Transverse colon (tissue), 4 donors: ENCODE measurements around the gene IL6R. TPM values are rescaled to one million over a fixed set of nuclear protein-coding genes. Genes with fewer than 3 reads are reported as not detected.

ENCODE experiments used
- DNase-seq: peaks from one replicate; pipeline ENCODE4 v3.0.0-alpha.2; 2019
- H3K27ac ChIP-seq, 4 donors: fragments of 200-600 bp; sonication (generic); 2 replicates each; pipeline ENCODE4 v1.5.1; 2016 to 2018; ENCODE audit warnings: inconsistent platforms in 4 of 4
- H3K27me3 ChIP-seq: fragments of 200-600 bp; sonication (generic); 2 replicates; pipeline ENCODE4 v1.5.1; 2017; ENCODE audit warnings: inconsistent platforms
- H3K36me3 ChIP-seq, 4 donors: fragments of 200-600 bp; sonication (generic); 2 replicates each; pipeline ENCODE4 v1.5.1; 2017 to 2019; ENCODE audit warnings: inconsistent platforms in 4 of 4
- H3K4me1 ChIP-seq, 4 donors: fragments of 200-600 bp; sonication (generic); 2 replicates each; pipeline ENCODE4 v1.5.1; 2017 to 2020; ENCODE audit warnings: inconsistent platforms in 4 of 4
- H3K4me3 ChIP-seq, 4 donors: fragments of 200-600 bp; sonication (generic); 1 replicate in 1 of 4; 2 replicates in 3 of 4; pipeline versions ENCODE4 v1.5.1 to v1.6.1; 2017 to 2019; ENCODE audit warnings: inconsistent platforms in 4 of 4
- H3K9me3 ChIP-seq, 2 donors: fragments of 200-600 bp; sonication (generic); 2 replicates each; pipeline ENCODE4 v1.5.1; 2017 to 2019; ENCODE audit warnings: inconsistent platforms in 2 of 2
- CTCF ChIP-seq, 5 experiments: fragments of 200-600 bp in 3 of 5; fragments of 450-650 bp in 2 of 5; sonication (generic) in 3 of 5; IDR thresholded peaks; 1 replicate in 2 of 5; 2 replicates in 3 of 5; pipeline ENCODE4 v1.5.1; 2016 to 2017; ENCODE audit warnings: antibody characterized with exemption in 5 of 5, inconsistent platforms in 3 of 5, mild to moderate bottlenecking in 2 of 5, moderate library complexity in 1 of 5
- EP300 ChIP-seq: sonication (generic); formaldehyde crosslinking; IDR thresholded peaks from one replicate; pipeline ENCODE4 v1.6.1; 2017; ENCODE audit warnings: antibody characterized with exemption, low read depth
- POLR2A ChIP-seq: fragments of 450-650 bp; IDR thresholded peaks from one replicate; pipeline ENCODE4 v1.6.1; 2016; ENCODE audit warnings: antibody characterized with exemption, mild to moderate bottlenecking, moderate library complexity
- POLR2AphosphoS5 ChIP-seq, 3 donors: sonication (generic); formaldehyde crosslinking; IDR thresholded peaks; one replicate each; pipeline ENCODE4 v1.6.1; 2016; ENCODE audit warnings: antibody characterized with exemption in 3 of 3
- WGBS, 2 donors: methylation state at CpG; one replicate each; pipeline ENCODE4 v1.1.5; 2018; ENCODE audit warnings: low coverage in 1 of 2; 5-methylcytosine and 5-hydroxymethylcytosine counted together
- in situ Hi-C, 4 donors: fragments of 200-750 bp; cut with MboI; loops; one replicate each; pipeline versions ENCODE4 v1.15.0 to v1.15.1; 2017; ENCODE audit warnings: low sequenced_read_pairs in 3 of 4, low pct_ligation_motif_present in 1 of 4, low pct_unique_long_range_greater_than_20kb in 1 of 4
- intact Hi-C: fragments of 100-400 bp; cut with DNase I; formaldehyde crosslinking; loops from one replicate; pipeline ENCODE4 v1.15.1; 2023; ENCODE audit warnings: low total_unique reads
- total RNA-seq, 4 donors: library from RNA; depleted of rRNA; stranded (reverse); fragments of >200 nt; gene quantifications; one replicate each; pipeline ENCODE4 v1.1.0, GENCODE V29; 2016

The IL6R gene
- total RNA-seq, 4 donors from 2014 or later, result 10.7 to 107 (median 77.3) TPM

GRCh38 chr1:154489695-154490274 lies 84.6 kb downstream of the IL6R start:
- intact Hi-C loops (loop anchor here (10.0 kb wide), 1 partner anchor 595 kb away; no protein-coding TSS in a partner anchor), in situ Hi-C loops (loop anchor here in 2 of 4 donors (10.0 kb wide), 2 partner anchors 55 to 395 kb away; no protein-coding TSS in a partner anchor)
- DNase-seq, result no peak

GRCh38 chr1:154490317-154490716 lies 85.2 kb downstream of the IL6R start:
- H3K9me3 ChIP-seq, result no peaks in the 10 kb centered on the region
- no peak for DNase-seq
- TF ChIP-seq POLR2AphosphoS5 (IDR thresholded peaks at IDR 0.05) (no peak), EP300 (no peak), POLR2A (no peak), CTCF (IDR thresholded peaks at IDR 0.05) (no peak)
- no peak overlapping the region for H3K4me3 ChIP-seq
- peaks cover 0 to 6% (median 0%) of the 10 kb centered on the region in 4 donors for H3K4me1 ChIP-seq
- intact Hi-C loops (no loop called here), in situ Hi-C loops (no loop called here)
- peaks cover 4% of the 10 kb centered on the region for H3K27me3 ChIP-seq
- H3K36me3 ChIP-seq, result no peaks in the 10 kb centered on the region
- WGBS, 2 donors, result 71 to 83% methylated on average over 1 of the region's 1 CpG
- no peak overlapping the region for H3K27ac ChIP-seq

More at GRCh38 chr1:154489695-154490274, 84.6 kb downstream of the IL6R start:
- no peak overlapping the region for H3K27ac ChIP-seq
- H3K27me3 ChIP-seq, result peaks cover 3% of the 10 kb centered on the region
- no peak for TF ChIP-seq EP300
- no peak for TF ChIP-seq POLR2A
- TF ChIP-seq CTCF (IDR thresholded peaks at IDR 0.05), result no peak
- no peak for TF ChIP-seq POLR2AphosphoS5 (IDR thresholded peaks at IDR 0.05)
- no peaks in the 10 kb centered on the region for H3K9me3 ChIP-seq
- H3K36me3 ChIP-seq, result no peaks in the 10 kb centered on the region
- peaks cover 0 to 6% (median 0%) of the 10 kb centered on the region in 4 donors for H3K4me1 ChIP-seq
- H3K4me3 ChIP-seq, result no peak overlapping the region
- WGBS, 2 donors, result 74 to 83% methylated on average over 4 to 5 of the region's 5 CpGs

- intact Hi-C loops (no loop called here), in situ Hi-C loops (no loop called here)
- Histone ChIP-seq H3K9me3 (no peaks in the 10 kb centered on the region), H3K36me3 (no peaks in the 10 kb centered on the region), H3K4me3 (no peak overlapping the region), H3K27ac (peak overlapping the region in 3 of 4 donors; percentile 23 to 49 (median 38)), H3K4me1 (peaks cover 0 to 6% (median 0%) of the 10 kb centered on the region in 4 donors), H3K27me3 (peaks cover 9% of the 10 kb centered on the region)
- TF ChIP-seq CTCF (IDR thresholded peaks at IDR 0.05) (no peak), POLR2AphosphoS5 (IDR thresholded peaks at IDR 0.05) (no peak), POLR2A (no peak), EP300 (no peak)
- DNase-seq, result no peak
- 79% methylated on average over 4 of the region's 4 CpGs; no CpG with 5 or more reads in 1 of the 2 donors for WGBS, 2 donors
These were observed 87.0 kb downstream of the IL6R start for GRCh38 chr1:154492115-154492514.

- 28 to 60% methylated on average over 1 to 8 of the region's 8 CpGs for WGBS, 2 donors
- H3K4me3 ChIP-seq, result no peak overlapping the region
- no peaks in the 10 kb centered on the region for H3K9me3 ChIP-seq
- peaks cover 0 to 6% (median 0%) of the 10 kb centered on the region in 4 donors for H3K4me1 ChIP-seq
- H3K36me3 ChIP-seq, result no peaks in the 10 kb centered on the region
- peak; percentile 39 for DNase-seq
- intact Hi-C loops, result no loop called here
- in situ Hi-C loops, result no loop called here
- no peak for TF ChIP-seq POLR2A
- TF ChIP-seq POLR2AphosphoS5 (IDR thresholded peaks at IDR 0.05), result no peak
- TF ChIP-seq CTCF (IDR thresholded peaks at IDR 0.05), result no peak
- TF ChIP-seq EP300, result no peak
- peaks cover 18% of the 10 kb centered on the region for H3K27me3 ChIP-seq
- H3K27ac ChIP-seq, result peak overlapping the region in 3 of 4 donors; percentile 23 to 49 (median 38)
These were observed 88.1 kb downstream of the IL6R start for GRCh38 chr1:154493276-154493675.
